ENCODE data around the gene MYOC.

DNA sequence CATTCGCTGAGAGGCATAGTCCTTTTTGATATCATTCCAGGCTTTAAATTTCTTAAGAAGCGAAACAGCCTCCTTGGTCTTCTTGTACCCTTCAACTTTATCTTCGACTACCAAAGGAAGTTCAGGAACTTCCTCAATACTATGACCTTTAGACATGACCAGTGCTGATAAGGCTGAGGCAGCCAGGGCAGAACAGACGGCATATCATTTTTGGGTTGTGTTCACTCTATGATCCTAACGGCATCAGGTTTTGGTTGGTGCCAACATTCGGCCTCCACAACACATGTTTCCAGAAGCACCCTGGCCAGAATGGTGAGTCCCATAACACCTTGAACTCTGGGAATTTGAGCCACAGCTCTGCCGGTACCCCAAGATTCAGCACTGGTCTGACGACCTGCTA, 31.4 kb upstream of the MYOC start:
- TF ChIP-seq, protein P1, sequence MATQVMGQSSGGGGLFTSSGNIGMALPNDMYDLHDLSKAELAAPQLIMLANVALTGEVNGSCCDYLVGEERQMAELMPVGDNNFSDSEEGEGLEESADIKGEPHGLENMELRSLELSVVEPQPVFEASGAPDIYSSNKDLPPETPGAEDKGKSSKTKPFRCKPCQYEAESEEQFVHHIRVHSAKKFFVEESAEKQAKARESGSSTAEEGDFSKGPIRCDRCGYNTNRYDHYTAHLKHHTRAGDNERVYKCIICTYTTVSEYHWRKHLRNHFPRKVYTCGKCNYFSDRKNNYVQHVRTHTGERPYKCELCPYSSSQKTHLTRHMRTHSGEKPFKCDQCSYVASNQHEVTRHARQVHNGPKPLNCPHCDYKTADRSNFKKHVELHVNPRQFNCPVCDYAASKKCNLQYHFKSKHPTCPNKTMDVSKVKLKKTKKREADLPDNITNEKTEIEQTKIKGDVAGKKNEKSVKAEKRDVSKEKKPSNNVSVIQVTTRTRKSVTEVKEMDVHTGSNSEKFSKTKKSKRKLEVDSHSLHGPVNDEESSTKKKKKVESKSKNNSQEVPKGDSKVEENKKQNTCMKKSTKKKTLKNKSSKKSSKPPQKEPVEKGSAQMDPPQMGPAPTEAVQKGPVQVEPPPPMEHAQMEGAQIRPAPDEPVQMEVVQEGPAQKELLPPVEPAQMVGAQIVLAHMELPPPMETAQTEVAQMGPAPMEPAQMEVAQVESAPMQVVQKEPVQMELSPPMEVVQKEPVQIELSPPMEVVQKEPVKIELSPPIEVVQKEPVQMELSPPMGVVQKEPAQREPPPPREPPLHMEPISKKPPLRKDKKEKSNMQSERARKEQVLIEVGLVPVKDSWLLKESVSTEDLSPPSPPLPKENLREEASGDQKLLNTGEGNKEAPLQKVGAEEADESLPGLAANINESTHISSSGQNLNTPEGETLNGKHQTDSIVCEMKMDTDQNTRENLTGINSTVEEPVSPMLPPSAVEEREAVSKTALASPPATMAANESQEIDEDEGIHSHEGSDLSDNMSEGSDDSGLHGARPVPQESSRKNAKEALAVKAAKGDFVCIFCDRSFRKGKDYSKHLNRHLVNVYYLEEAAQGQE (IDR thresholded peaks at IDR 0.05; ENCODE audit: low read depth): no peak
- TF ChIP-seq, protein P2, sequence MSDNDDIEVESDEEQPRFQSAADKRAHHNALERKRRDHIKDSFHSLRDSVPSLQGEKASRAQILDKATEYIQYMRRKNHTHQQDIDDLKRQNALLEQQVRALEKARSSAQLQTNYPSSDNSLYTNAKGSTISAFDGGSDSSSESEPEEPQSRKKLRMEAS (IDR thresholded peaks at IDR 0.05): no peak
- no peak for TF ChIP-seq EZH2 (IDR thresholded peaks at IDR 0.05)
- TF ChIP-seq, protein P3, sequence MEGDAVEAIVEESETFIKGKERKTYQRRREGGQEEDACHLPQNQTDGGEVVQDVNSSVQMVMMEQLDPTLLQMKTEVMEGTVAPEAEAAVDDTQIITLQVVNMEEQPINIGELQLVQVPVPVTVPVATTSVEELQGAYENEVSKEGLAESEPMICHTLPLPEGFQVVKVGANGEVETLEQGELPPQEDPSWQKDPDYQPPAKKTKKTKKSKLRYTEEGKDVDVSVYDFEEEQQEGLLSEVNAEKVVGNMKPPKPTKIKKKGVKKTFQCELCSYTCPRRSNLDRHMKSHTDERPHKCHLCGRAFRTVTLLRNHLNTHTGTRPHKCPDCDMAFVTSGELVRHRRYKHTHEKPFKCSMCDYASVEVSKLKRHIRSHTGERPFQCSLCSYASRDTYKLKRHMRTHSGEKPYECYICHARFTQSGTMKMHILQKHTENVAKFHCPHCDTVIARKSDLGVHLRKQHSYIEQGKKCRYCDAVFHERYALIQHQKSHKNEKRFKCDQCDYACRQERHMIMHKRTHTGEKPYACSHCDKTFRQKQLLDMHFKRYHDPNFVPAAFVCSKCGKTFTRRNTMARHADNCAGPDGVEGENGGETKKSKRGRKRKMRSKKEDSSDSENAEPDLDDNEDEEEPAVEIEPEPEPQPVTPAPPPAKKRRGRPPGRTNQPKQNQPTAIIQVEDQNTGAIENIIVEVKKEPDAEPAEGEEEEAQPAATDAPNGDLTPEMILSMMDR (IDR thresholded peaks at IDR 0.05 in 2 of 3, conservative IDR thresholded peaks at IDR 0.05 in 1 of 3; ENCODE audit: borderline replicate concordance in 1 of 3, insufficient read depth in 1 of 3, low read depth in 2 of 3, low read length in 2 of 3): no peak
- no peak for TF ChIP-seq SIN3A (IDR thresholded peaks at IDR 0.05; ENCODE audit: low read depth)
